A549 (cell line): ENCODE results near the gene KIAA0930. TPM values are rescaled to one million over a fixed set of nuclear protein-coding genes. Genes with fewer than 3 reads are reported as not detected.

Source experiments
- ATAC-seq, 2 experiments: fragments of 200-7000 bp in 1 of 2; fragments of >200 bp in 1 of 2; cut with Nextera tagmentation in 1 of 2; cut with Tn5 transposase in 1 of 2; 3 replicates each; pipeline versions ENCODE4 v1.8.0 to v1.9.1; 2018 to 2020; ENCODE audit warnings: mild to moderate bottlenecking in 1 of 2, moderate library complexity in 1 of 2
- CTCF ChIA-PET: fragments of 300-600 bp; sonication (Branson Sonifier 250); formaldehyde crosslinking; extraction: SDS; loops from one replicate; lab custom pipeline; 2021; ENCODE audit warnings: antibody characterized with exemption, inconsistent platforms; lab: Yijun Ruan, JAX
- POLR2A ChIA-PET: fragments of 350-600 bp; formaldehyde crosslinking; extraction: SDS; loops from one replicate; lab custom pipeline; 2021; ENCODE audit warnings: antibody characterized with exemption, inconsistent platforms; lab: Yijun Ruan, JAX
- DNase-seq, 2 experiments: peaks; one replicate each; pipeline versions ENCODE4 v3.0.0 to v3.0.0-alpha.2; 2011 to 2016; ENCODE audit warnings: low read depth in 1 of 2, low spot score in 1 of 2
- FAIRE-seq: peaks from 2 replicates; lab custom pipeline; 2011; peaks lifted over from hg19 to GRCh38; lab: Jason Lieb, UNC
- H3K27ac ChIP-seq, 2 experiments: fragments of >200 bp; sonication (Bioruptor Twin); formaldehyde crosslinking; 3 replicates each; pipeline ENCODE4 v1.5.1; 2016 to 2017
- H3K4me1 ChIP-seq: fragments of >200 bp; sonication (Bioruptor Twin); formaldehyde crosslinking; 3 replicates; pipeline ENCODE4 v1.6.1; 2016
- H3K4me2 ChIP-seq: fragments of >200 bp; sonication (Bioruptor Twin); formaldehyde crosslinking; 3 replicates; pipeline ENCODE4 v1.6.1; 2016
- H3K4me3 ChIP-seq: fragments of >200 bp; sonication (Bioruptor Twin); formaldehyde crosslinking; 3 replicates; pipeline ENCODE4 v1.5.1; 2016
- H3K9me3 ChIP-seq: fragments of >200 bp; sonication (Bioruptor Twin); formaldehyde crosslinking; 3 replicates; pipeline ENCODE4 v1.6.1; 2016
- CEBPB ChIP-seq, 2 experiments: fragments of >200 bp in 1 of 2; sonication (Bioruptor Twin) in 1 of 2; formaldehyde crosslinking in 1 of 2; IDR thresholded peaks; 2 replicates each; pipeline ENCODE4 v1.6.1; 2012 to 2016
- CHD2 ChIP-seq: fragments of 150-350 bp; IDR thresholded peaks from 2 replicates; pipeline ENCODE4 v1.6.1; 2014; ENCODE audit warnings: low read length; ENCODE audit not compliant: partially characterized antibody
- EHF ChIP-seq: fragments of 250-450 bp; sonication (Bioruptor Pico); IDR thresholded peaks from 2 replicates; pipeline ENCODE4 v1.5.0; 2020; ENCODE audit warnings: mild to moderate bottlenecking
- EP300 ChIP-seq, 2 experiments: fragments of >200 bp; sonication (Bioruptor Twin); formaldehyde crosslinking; IDR thresholded peaks; 2 replicates in 1 of 2; 3 replicates in 1 of 2; pipeline ENCODE4 v1.6.1; 2016 to 2017
- ESRRA ChIP-seq: fragments of 150-350 bp; IDR thresholded peaks from 2 replicates; pipeline ENCODE4 v1.6.1; 2014; ENCODE audit warnings: mild to moderate bottlenecking, low read length, borderline replicate concordance
- GATA3 ChIP-seq: IDR thresholded peaks from 2 replicates; pipeline ENCODE4 v1.6.1; 2012; ENCODE audit warnings: borderline replicate concordance
- HEYL ChIP-seq: fragments of 250-450 bp; sonication (Bioruptor Pico); IDR thresholded peaks from 2 replicates; pipeline ENCODE4 v1.8.0; 2021; ENCODE audit warnings: mild to moderate bottlenecking, moderate library complexity
- HOXB5 ChIP-seq: fragments of 250-450 bp; sonication (Bioruptor Pico); IDR thresholded peaks from 2 replicates; pipeline ENCODE4 v1.5.0; 2020; ENCODE audit warnings: mild to moderate bottlenecking, moderate library complexity
- MAZ ChIP-seq: fragments of 150-350 bp; IDR thresholded peaks from 2 replicates; pipeline ENCODE4 v1.6.1; 2014; ENCODE audit warnings: antibody characterized with exemption, low read depth, low read length, borderline replicate concordance
- PHF8 ChIP-seq: fragments of 200-600 bp; sonication (generic); IDR thresholded peaks from 2 replicates; pipeline ENCODE4 v1.6.1; 2016; ENCODE audit warnings: low read depth, mild to moderate bottlenecking, antibody characterized with exemption, moderate library complexity, borderline replicate concordance
- RARB ChIP-seq: fragments of 250-450 bp; sonication (Bioruptor Pico); IDR thresholded peaks from 2 replicates; pipeline ENCODE4 v1.8.0; 2021; ENCODE audit warnings: mild to moderate bottlenecking, moderate library complexity
- RCOR1 ChIP-seq: fragments of 150-350 bp; IDR thresholded peaks from 2 replicates; pipeline ENCODE4 v1.6.1; 2014; ENCODE audit warnings: antibody characterized with exemption, low read length, low read depth
- SREBF2 ChIP-seq: fragments of 450-650 bp; IDR thresholded peaks from 2 replicates; pipeline ENCODE4 v1.6.1; 2014; ENCODE audit warnings: mild to moderate bottlenecking, moderate library complexity
- TFCP2L1 ChIP-seq: fragments of 250-450 bp; sonication (Bioruptor Pico); IDR thresholded peaks from 2 replicates; pipeline ENCODE4 v1.5.0; 2021; ENCODE audit warnings: mild to moderate bottlenecking
- TP53 ChIP-seq: fragments of 250-450 bp; sonication (Bioruptor Pico); IDR thresholded peaks from 2 replicates; pipeline ENCODE4 v1.5.0; 2021; ENCODE audit warnings: mild to moderate bottlenecking, moderate library complexity
- ZNF302 ChIP-seq: fragments of 250-450 bp; sonication (Bioruptor Pico); IDR thresholded peaks from 2 replicates; pipeline ENCODE4 v1.9.0; 2021; ENCODE audit warnings: inconsistent platforms, mild to moderate bottlenecking, moderate library complexity
- ZSCAN20 ChIP-seq: fragments of 250-450 bp; sonication (Bioruptor Pico); IDR thresholded peaks from 2 replicates; pipeline ENCODE4 v1.8.0; 2022; ENCODE audit warnings: mild to moderate bottlenecking, moderate library complexity
- WGBS: methylation state at CpG from one replicate; pipeline ENCODE4 v1.1.6; 2017; ENCODE audit errors: missing lambda C conversion rate; 5-methylcytosine and 5-hydroxymethylcytosine counted together
- polyA plus RNA-seq, 4 experiments: library from polyadenylated mRNA; depleted of rRNA in 3 of 4; stranded (reverse); fragments of >200 nt; fragmentation: RNase III in 1 of 4; extraction: RNeasy Plus Mini Kit Qiagen cat#74134 plus additional on column Dnase treatment in 1 of 4; gene quantifications; 2 replicates in 3 of 4; 3 replicates in 1 of 4; pipeline ENCODE4 v1.2.3, GENCODE V29; 2011 to 2017
- TF ChIP-seq, protein P1 (sequence below): fragments of 250-450 bp; sonication (Bioruptor Pico); IDR thresholded peaks from 2 replicates; pipeline ENCODE4 v1.5.0; 2021; ENCODE audit warnings: mild to moderate bottlenecking, moderate library complexity, borderline replicate concordance
- TF ChIP-seq, protein P2 (sequence below): fragments of 250-450 bp; sonication (Bioruptor Pico); IDR thresholded peaks from 2 replicates; pipeline ENCODE4 v1.5.0; 2020; ENCODE audit warnings: low read depth, mild to moderate bottlenecking, moderate library complexity
- TF ChIP-seq, protein P3 (sequence below): fragments of 450-650 bp; IDR thresholded peaks from 2 replicates; pipeline ENCODE4 v1.6.1; 2014; ENCODE audit warnings: antibody characterized with exemption
- TF ChIP-seq, protein P4 (sequence below): fragments of 200-600 bp; sonication (generic); IDR thresholded peaks from 2 replicates; pipeline ENCODE4 v1.6.1; 2016; ENCODE audit warnings: antibody characterized with exemption, mild to moderate bottlenecking, moderate library complexity
- TF ChIP-seq, protein P5 (sequence below): fragments of >200 bp; sonication (Bioruptor Twin); formaldehyde crosslinking; IDR thresholded peaks from 3 replicates; pipeline ENCODE4 v1.5.1; 2016

KIAA0930 gene
- polyA plus RNA-seq, 2 of the 4 experiments (the other 2 are of a cell fraction) = 47.7 to 60.0 TPM

DNA sequence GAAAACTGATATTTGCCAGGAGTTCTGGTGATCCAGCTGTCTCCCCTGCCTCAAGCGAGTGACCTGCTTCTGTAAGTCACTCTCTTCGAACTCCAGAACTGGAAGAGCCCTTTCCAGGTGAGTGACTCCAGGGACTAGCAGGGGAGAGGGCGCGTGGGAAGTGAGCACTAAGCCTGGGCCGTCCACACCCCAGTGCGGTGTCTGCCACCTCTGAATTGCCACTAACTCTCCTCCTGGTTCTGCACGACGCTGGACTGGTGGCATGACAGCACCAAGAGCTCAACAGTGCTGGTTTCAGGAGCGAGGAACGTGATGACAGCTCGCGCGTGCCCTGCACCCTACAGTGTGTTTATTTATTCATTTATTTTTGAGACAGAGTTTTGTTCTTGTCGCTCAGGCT lies 22.9 kb downstream of the KIAA0930 start (continued):
- TF ChIP-seq, protein P1, sequence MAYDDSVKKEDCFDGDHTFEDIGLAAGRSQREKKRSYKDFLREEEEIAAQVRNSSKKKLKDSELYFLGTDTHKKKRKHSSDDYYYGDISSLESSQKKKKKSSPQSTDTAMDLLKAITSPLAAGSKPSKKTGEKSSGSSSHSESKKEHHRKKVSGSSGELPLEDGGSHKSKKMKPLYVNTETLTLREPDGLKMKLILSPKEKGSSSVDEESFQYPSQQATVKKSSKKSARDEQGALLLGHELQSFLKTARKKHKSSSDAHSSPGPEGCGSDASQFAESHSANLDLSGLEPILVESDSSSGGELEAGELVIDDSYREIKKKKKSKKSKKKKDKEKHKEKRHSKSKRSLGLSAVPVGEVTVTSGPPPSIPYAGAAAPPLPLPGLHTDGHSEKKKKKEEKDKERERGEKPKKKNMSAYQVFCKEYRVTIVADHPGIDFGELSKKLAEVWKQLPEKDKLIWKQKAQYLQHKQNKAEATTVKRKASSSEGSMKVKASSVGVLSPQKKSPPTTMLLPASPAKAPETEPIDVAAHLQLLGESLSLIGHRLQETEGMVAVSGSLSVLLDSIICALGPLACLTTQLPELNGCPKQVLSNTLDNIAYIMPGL (CRISPR knock-in tag) = no peak
- TF ChIP-seq EHF (CRISPR knock-in tag) (no peak), CHD2 (no peak), TFCP2L1 (CRISPR knock-in tag) (no peak), CEBPB (IDR thresholded peaks at IDR 0.05) (no peak), ZSCAN20 (CRISPR knock-in tag) (no peak), MAZ (no peak), RARB (CRISPR knock-in tag) (no peak), EP300 (IDR thresholded peaks at IDR 0.05) (no peak), TP53 (CRISPR knock-in tag) (no peak), SREBF2 (no peak)
- TF ChIP-seq, protein P2, sequence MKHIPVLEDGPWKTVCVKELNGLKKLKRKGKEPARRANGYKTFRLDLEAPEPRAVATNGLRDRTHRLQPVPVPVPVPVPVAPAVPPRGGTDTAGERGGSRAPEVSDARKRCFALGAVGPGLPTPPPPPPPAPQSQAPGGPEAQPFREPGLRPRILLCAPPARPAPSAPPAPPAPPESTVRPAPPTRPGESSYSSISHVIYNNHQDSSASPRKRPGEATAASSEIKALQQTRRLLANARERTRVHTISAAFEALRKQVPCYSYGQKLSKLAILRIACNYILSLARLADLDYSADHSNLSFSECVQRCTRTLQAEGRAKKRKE (CRISPR knock-in tag) = no peak
- TF ChIP-seq, protein P3, sequence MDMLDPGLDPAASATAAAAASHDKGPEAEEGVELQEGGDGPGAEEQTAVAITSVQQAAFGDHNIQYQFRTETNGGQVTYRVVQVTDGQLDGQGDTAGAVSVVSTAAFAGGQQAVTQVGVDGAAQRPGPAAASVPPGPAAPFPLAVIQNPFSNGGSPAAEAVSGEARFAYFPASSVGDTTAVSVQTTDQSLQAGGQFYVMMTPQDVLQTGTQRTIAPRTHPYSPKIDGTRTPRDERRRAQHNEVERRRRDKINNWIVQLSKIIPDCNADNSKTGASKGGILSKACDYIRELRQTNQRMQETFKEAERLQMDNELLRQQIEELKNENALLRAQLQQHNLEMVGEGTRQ = no peak

DNA sequence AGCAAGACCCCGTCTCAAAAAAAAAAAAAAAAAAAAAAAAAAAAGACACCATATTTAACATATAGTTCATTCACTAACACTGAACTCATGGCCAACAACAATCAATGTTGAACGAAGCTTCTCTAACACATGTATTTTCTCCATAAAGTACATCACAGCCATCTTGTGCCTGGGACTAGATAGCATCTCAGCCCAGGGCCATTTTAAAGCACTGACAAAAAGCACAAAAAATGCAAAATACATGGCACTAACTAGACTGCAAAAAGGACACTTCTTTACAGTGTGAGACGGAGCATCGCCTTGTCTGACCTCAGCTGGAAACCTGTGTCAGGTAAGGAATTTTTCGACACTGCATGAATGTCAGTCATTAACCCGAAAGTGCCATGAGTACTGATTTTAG lies 23.3 kb downstream of the KIAA0930 start:
- FAIRE-seq = no peak
- TF ChIP-seq PHF8 (no peak), GATA3 (no peak), ZNF302 (no peak), CEBPB (IDR thresholded peaks at IDR 0.05) (no peak), TP53 (CRISPR knock-in tag) (no peak), HOXB5 (no peak), RCOR1 (no peak), EHF (CRISPR knock-in tag) (no peak), ESRRA (no peak), HEYL (CRISPR knock-in tag) (no peak)
- TF ChIP-seq, protein P3 = no peak
- TF ChIP-seq, protein P4, sequence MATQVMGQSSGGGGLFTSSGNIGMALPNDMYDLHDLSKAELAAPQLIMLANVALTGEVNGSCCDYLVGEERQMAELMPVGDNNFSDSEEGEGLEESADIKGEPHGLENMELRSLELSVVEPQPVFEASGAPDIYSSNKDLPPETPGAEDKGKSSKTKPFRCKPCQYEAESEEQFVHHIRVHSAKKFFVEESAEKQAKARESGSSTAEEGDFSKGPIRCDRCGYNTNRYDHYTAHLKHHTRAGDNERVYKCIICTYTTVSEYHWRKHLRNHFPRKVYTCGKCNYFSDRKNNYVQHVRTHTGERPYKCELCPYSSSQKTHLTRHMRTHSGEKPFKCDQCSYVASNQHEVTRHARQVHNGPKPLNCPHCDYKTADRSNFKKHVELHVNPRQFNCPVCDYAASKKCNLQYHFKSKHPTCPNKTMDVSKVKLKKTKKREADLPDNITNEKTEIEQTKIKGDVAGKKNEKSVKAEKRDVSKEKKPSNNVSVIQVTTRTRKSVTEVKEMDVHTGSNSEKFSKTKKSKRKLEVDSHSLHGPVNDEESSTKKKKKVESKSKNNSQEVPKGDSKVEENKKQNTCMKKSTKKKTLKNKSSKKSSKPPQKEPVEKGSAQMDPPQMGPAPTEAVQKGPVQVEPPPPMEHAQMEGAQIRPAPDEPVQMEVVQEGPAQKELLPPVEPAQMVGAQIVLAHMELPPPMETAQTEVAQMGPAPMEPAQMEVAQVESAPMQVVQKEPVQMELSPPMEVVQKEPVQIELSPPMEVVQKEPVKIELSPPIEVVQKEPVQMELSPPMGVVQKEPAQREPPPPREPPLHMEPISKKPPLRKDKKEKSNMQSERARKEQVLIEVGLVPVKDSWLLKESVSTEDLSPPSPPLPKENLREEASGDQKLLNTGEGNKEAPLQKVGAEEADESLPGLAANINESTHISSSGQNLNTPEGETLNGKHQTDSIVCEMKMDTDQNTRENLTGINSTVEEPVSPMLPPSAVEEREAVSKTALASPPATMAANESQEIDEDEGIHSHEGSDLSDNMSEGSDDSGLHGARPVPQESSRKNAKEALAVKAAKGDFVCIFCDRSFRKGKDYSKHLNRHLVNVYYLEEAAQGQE = no peak
- TF ChIP-seq, protein P5, sequence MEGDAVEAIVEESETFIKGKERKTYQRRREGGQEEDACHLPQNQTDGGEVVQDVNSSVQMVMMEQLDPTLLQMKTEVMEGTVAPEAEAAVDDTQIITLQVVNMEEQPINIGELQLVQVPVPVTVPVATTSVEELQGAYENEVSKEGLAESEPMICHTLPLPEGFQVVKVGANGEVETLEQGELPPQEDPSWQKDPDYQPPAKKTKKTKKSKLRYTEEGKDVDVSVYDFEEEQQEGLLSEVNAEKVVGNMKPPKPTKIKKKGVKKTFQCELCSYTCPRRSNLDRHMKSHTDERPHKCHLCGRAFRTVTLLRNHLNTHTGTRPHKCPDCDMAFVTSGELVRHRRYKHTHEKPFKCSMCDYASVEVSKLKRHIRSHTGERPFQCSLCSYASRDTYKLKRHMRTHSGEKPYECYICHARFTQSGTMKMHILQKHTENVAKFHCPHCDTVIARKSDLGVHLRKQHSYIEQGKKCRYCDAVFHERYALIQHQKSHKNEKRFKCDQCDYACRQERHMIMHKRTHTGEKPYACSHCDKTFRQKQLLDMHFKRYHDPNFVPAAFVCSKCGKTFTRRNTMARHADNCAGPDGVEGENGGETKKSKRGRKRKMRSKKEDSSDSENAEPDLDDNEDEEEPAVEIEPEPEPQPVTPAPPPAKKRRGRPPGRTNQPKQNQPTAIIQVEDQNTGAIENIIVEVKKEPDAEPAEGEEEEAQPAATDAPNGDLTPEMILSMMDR = no peak
- TF ChIP-seq, all 56 proteins: peak for 0
- CTCF ChIA-PET = interaction anchor here (0.6 to 1.2 kb wide), 2 partner anchors 9 to 874 kb away, joined by 3 to 4 read pairs; no protein-coding TSS in a partner anchor
- no peak overlapping the region for H3K27ac ChIP-seq
- ATAC-seq (no peak), DNase-seq (no peak)
- H3K9me3 ChIP-seq = no peaks in the 10 kb centered on the region
- no peak overlapping the region for H3K4me3 ChIP-seq
- H3K4me2 ChIP-seq = no peak overlapping the region
- WGBS = 81% methylated on average over 6 of the region's 6 CpGs
- H3K4me1 ChIP-seq = peaks cover 15% of the 10 kb centered on the region
- POLR2A ChIA-PET = no interaction called here
